ENCODE data around the gene PPP2R5B.
"Not testable (repeated sequence)": the region's sequence is repeated elsewhere in the genome, so short reads cannot be mapped to it uniquely, and the experiment has no call there.

Gene PPP2R5B

GRCh38 chr11:64983339-64983738 lies 58.9 kb downstream of the PPP2R5B start:
- DNase-seq (ENCODE audit: low spot score): not testable (repeated sequence)
